ENCODE results near the gene RABEPK. TPM values are rescaled to one million over a fixed set of nuclear protein-coding genes. Genes with fewer than 3 reads are reported as not detected.

The RABEPK gene
- total RNA-seq, 1 donor from 2014 or later: 30.7 TPM

- H3K9me3 Mint-ChIP-seq (ENCODE audit: unreplicated experiment): no peaks in the 10 kb centered on the region
- Histone ChIP-seq H3K9ac (ENCODE audit: low read length) (peak overlapping the region; percentile 100), H2AFZ (ENCODE audit: low read depth, low read length) (no peak overlapping the region), H3K4me1 (ENCODE audit: insufficient read depth, low read length) (peaks cover 40% of the 10 kb centered on the region), H3K4me2 (ENCODE audit: low read length) (peak overlapping the region; percentile 92), H3K27ac (ENCODE audit: low read depth, low read length) (peak overlapping the region; percentile 98), H3K4me3 (ENCODE audit: insufficient read depth, low read depth, low read length) (peak overlapping the region; percentile 100), H3K27me3 (ENCODE audit: insufficient read depth, low read length) (no peaks in the 10 kb centered on the region), H4K20me1 (ENCODE audit: insufficient read depth, low read length) (peaks cover 62% of the 10 kb centered on the region), H3K36me3 (ENCODE audit: insufficient read depth, low read length) (peaks cover 52% of the 10 kb centered on the region), H3K9me3 (ENCODE audit: insufficient read depth, low read depth, low read length) (no peaks in the 10 kb centered on the region), H3K79me2 (ENCODE audit: insufficient read depth, low read length) (peaks cover 73% of the 10 kb centered on the region)
- peak overlapping the region; percentile 99 for H3K27ac Mint-ChIP-seq (ENCODE audit: unreplicated experiment)
- peak overlapping the region; percentile 97 for H3K4me3 Mint-ChIP-seq (ENCODE audit: unreplicated experiment)
- TF ChIP-seq CTCF (IDR thresholded peaks at IDR 0.05; ENCODE audit: insufficient read depth, low read depth, low read length): no peak
- TF ChIP-seq EZH2 (IDR thresholded peaks at IDR 0.05; ENCODE audit: insufficient read depth, low read length): no peak
- DNase-seq (ENCODE audit: low read depth) (no peak), FAIRE-seq (no peak)
- H3K27me3 Mint-ChIP-seq (ENCODE audit: low read depth, unreplicated experiment): no peaks in the 10 kb centered on the region
- H3K4me1 Mint-ChIP-seq (ENCODE audit: low read depth, unreplicated experiment): peaks cover 34% of the 10 kb centered on the region
- peaks cover 41% of the 10 kb centered on the region for H3K36me3 Mint-ChIP-seq (ENCODE audit: low read depth, unreplicated experiment)
These were observed 39.6 kb downstream of the RABEPK start for GRCh38 chr9:125239631-125240597.

DNA sequence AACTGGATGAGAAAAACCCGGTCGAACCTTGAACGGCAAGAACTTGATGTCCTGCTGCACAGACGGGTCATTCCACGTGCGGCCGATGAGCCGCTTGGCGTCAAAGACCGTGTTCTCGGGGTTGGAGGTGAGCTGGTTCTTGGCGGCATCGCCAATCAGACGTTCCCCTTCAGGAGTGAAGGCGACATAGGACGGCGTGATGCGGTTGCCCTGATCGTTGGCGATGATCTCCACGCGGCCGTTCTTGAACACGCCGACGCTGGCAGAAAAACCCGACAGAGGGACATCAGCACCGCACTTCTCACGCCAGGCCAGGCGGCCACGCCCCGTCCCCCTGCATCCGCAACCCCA, 40.3 kb downstream of the RABEPK start:
- Histone ChIP-seq H3K9me3 (ENCODE audit: insufficient read depth, low read depth, low read length) (no peaks in the 10 kb centered on the region), H3K4me3 (ENCODE audit: insufficient read depth, low read depth, low read length) (peak overlapping the region; percentile 100), H2AFZ (ENCODE audit: low read depth, low read length) (peak overlapping the region; percentile 14), H3K9ac (ENCODE audit: low read length) (peak overlapping the region; percentile 100), H3K36me3 (ENCODE audit: insufficient read depth, low read length) (peaks cover 46% of the 10 kb centered on the region), H3K79me2 (ENCODE audit: insufficient read depth, low read length) (peaks cover 66% of the 10 kb centered on the region), H3K4me2 (ENCODE audit: low read length) (peak overlapping the region; percentile 92), H3K27me3 (ENCODE audit: insufficient read depth, low read length) (no peaks in the 10 kb centered on the region), H3K27ac (ENCODE audit: low read depth, low read length) (peak overlapping the region; percentile 98), H3K4me1 (ENCODE audit: insufficient read depth, low read length) (peaks cover 40% of the 10 kb centered on the region), H4K20me1 (ENCODE audit: insufficient read depth, low read length) (peaks cover 55% of the 10 kb centered on the region)
- no peaks in the 10 kb centered on the region for H3K27me3 Mint-ChIP-seq (ENCODE audit: low read depth, unreplicated experiment)
- H3K9me3 Mint-ChIP-seq (ENCODE audit: unreplicated experiment): no peaks in the 10 kb centered on the region
- H3K27ac Mint-ChIP-seq (ENCODE audit: unreplicated experiment): peak overlapping the region; percentile 99
- peaks cover 27% of the 10 kb centered on the region for H3K4me1 Mint-ChIP-seq (ENCODE audit: low read depth, unreplicated experiment)
- H3K4me3 Mint-ChIP-seq (ENCODE audit: unreplicated experiment): peak overlapping the region; percentile 97
- DNase-seq (ENCODE audit: low read depth) (no peak), FAIRE-seq (no peak)
- peaks cover 38% of the 10 kb centered on the region for H3K36me3 Mint-ChIP-seq (ENCODE audit: low read depth, unreplicated experiment)
- TF ChIP-seq EZH2 (IDR thresholded peaks at IDR 0.05; ENCODE audit: insufficient read depth, low read length): no peak

- peaks cover 48% of the 10 kb centered on the region for H4K20me1 ChIP-seq (ENCODE audit: insufficient read depth, low read length)
- DNase-seq (ENCODE audit: low read depth) (peak; percentile 99), FAIRE-seq (peak; percentile 54)
- Mint-ChIP-seq H3K4me1 (ENCODE audit: low read depth, unreplicated experiment) (peaks cover 23% of the 10 kb centered on the region), H3K27me3 (ENCODE audit: low read depth, unreplicated experiment) (no peaks in the 10 kb centered on the region), H3K4me3 (ENCODE audit: unreplicated experiment) (peak within 1 kb of the TSS; percentile 97), H3K27ac (ENCODE audit: unreplicated experiment) (peak within 1 kb of the TSS; percentile 99), H3K36me3 (ENCODE audit: low read depth, unreplicated experiment) (peaks cover 32% of the 10 kb centered on the region), H3K9me3 (ENCODE audit: unreplicated experiment) (no peaks in the 10 kb centered on the region)
- no peaks in the 10 kb centered on the region for H3K9me3 ChIP-seq (ENCODE audit: insufficient read depth, low read depth, low read length)
- H3K36me3 ChIP-seq (ENCODE audit: insufficient read depth, low read length): peaks cover 40% of the 10 kb centered on the region
- H3K4me1 ChIP-seq (ENCODE audit: insufficient read depth, low read length): peaks cover 35% of the 10 kb centered on the region
- H3K79me2 ChIP-seq (ENCODE audit: insufficient read depth, low read length): peaks cover 60% of the 10 kb centered on the region
- no peaks in the 10 kb centered on the region for H3K27me3 ChIP-seq (ENCODE audit: insufficient read depth, low read length)
- H3K4me3 ChIP-seq (ENCODE audit: insufficient read depth, low read depth, low read length): peak within 1 kb of the TSS; percentile 100
- peak within 1 kb of the TSS; percentile 45 for H2AFZ ChIP-seq (ENCODE audit: low read depth, low read length)
- TF ChIP-seq CTCF (IDR thresholded peaks at IDR 0.05; ENCODE audit: insufficient read depth, low read depth, low read length) (no peak), EZH2 (IDR thresholded peaks at IDR 0.05; ENCODE audit: insufficient read depth, low read length) (no peak)
- H3K4me2 ChIP-seq (ENCODE audit: low read length): peak within 1 kb of the TSS; percentile 95
- peak within 1 kb of the TSS; percentile 100 for H3K9ac ChIP-seq (ENCODE audit: low read length)
- H3K27ac ChIP-seq (ENCODE audit: low read depth, low read length): peak within 1 kb of the TSS; percentile 98
These were observed 40.9 kb downstream of the RABEPK start, which contains the start of gene HSPA5 for GRCh38 chr9:125241000-125241862. Gene HSPA5, minus strand, starts transcription at chr9:125241343. Its CDS starts 217 bp downstream, at chr9:125241126.
